ENCODE measurements around the gene RNF126. TPM values are rescaled to one million over a fixed set of nuclear protein-coding genes. Genes with fewer than 3 reads are reported as not detected.

RNF126 gene
- total and polyA plus RNA-seq, 2 experiments from 2014 or later, result 95.7 to 112 TPM

GRCh38 chr19:644789-645188 lies 18.2 kb downstream of the RNF126 start (continued):
- TF ChIP-seq REST (IDR thresholded peaks at IDR 0.05; ENCODE audit: unreplicated experiment), result no peak
- TF ChIP-seq CTCF (conservative IDR thresholded peaks at IDR 0.05; ENCODE audit: low read depth in 2 of 2), result no peak
- no peak for TF ChIP-seq EZH2 (IDR thresholded peaks at IDR 0.05; ENCODE audit: low read depth, unreplicated experiment)
- no peak for TF ChIP-seq POLR2AphosphoS5 (IDR thresholded peaks at IDR 0.05; ENCODE audit: low read depth)
- TF ChIP-seq ZNF114 (CRISPR knock-in tag; IDR thresholded peaks at IDR 0.05), result no peak

- peaks cover 17% of the 10 kb centered on the region for H3K27me3 Mint-ChIP-seq (ENCODE audit: insufficient read depth, low read depth, poor library complexity)
- no peak overlapping the region for H3K4me3 Mint-ChIP-seq
- H3K4me3 ChIP-seq, result no peak overlapping the region
- no peaks in the 10 kb centered on the region for H3K4me1 ChIP-seq (ENCODE audit: insufficient read depth)
- no peaks in the 10 kb centered on the region; the same call in 2 of the 3 replicates for H3K9me3 Mint-ChIP-seq
- H3K4me2 ChIP-seq, result no peak overlapping the region
- H3K27me3 ChIP-seq (ENCODE audit: insufficient read depth), result no peaks in the 10 kb centered on the region
- H3K36me3 Mint-ChIP-seq (ENCODE audit: low read depth), result peaks cover 17% of the 10 kb centered on the region; the same call in 2 of the 3 replicates
- H4K20me1 ChIP-seq (replicated peaks; ENCODE audit: insufficient read depth), result no peaks in the 10 kb centered on the region; the same call in 1 of the 2 replicates
- H2AFZ ChIP-seq, result no peak overlapping the region
- no peaks in the 10 kb centered on the region for H3K9me2 ChIP-seq (ENCODE audit: insufficient read depth)
- no peaks in the 10 kb centered on the region for H3F3A ChIP-seq (replicated peaks; ENCODE audit: low read depth)
- DNase-seq (ENCODE audit: low spot score) (no peak), ATAC-seq (no peak)
- H3K4me1 Mint-ChIP-seq, result peaks cover under 1% of the 10 kb centered on the region; the same call in 2 of the 3 replicates
- H3K36me3 ChIP-seq (ENCODE audit: insufficient read depth), result 0 out of 2 replicates have a peak, but pooled peaks cover 5% of the 10 kb centered on the region
- H3K27ac ChIP-seq (ENCODE audit: low read depth), result no peak overlapping the region
- no peaks in the 10 kb centered on the region for H3K79me2 ChIP-seq (replicated peaks; ENCODE audit: insufficient read depth)
- H3K27ac Mint-ChIP-seq, result no peak overlapping the region
- TF ChIP-seq EZH2phosphoT487 (IDR thresholded peaks at IDR 0.05; ENCODE audit: unreplicated experiment) (no peak), ZNF462 (CRISPR knock-in tag; IDR thresholded peaks at IDR 0.05) (no peak), ZNF331 (CRISPR knock-in tag; IDR thresholded peaks at IDR 0.05; ENCODE audit: low read depth) (no peak), ETS1 (IDR thresholded peaks at IDR 0.05) (no peak), CREB1 (CRISPR knock-in tag; IDR thresholded peaks at IDR 0.05; ENCODE audit: low read depth) (no peak), NANOG (IDR thresholded peaks at IDR 0.05; ENCODE audit: borderline replicate concordance) (no peak)
Observed at GRCh38 chr19:644363-644762, 18.7 kb downstream of the RNF126 start.
